H1 (cell line): Measurements from ENCODE around the gene ITGB7. TPM values are rescaled to one million over a fixed set of nuclear protein-coding genes. Genes with fewer than 3 reads are reported as not detected.
A peak's percentile ranks its signal among the peaks of the same experiment; 100 is the strongest.

ENCODE experiments used
- CTCF ChIA-PET: fragments of 300-600 bp; sonication (Branson Sonifier 250); formaldehyde crosslinking; loops from one replicate; lab custom pipeline; 2021; ENCODE audit not compliant: partially characterized antibody; lab: Charles Lee
- POLR2A ChIA-PET: fragments of 300-600 bp; sonication (Branson Sonifier 250); formaldehyde crosslinking; loops from one replicate; lab custom pipeline; 2021; ENCODE audit warnings: inconsistent platforms; ENCODE audit not compliant: partially characterized antibody; lab: Charles Lee
- DNase-seq, 2 experiments: peaks; one replicate each; pipeline versions ENCODE4 v3.0.0 to v3.0.0-alpha.2; 2010 to 2022; ENCODE audit warnings: low spot score in 2 of 2, low read depth in 1 of 2, mixed read lengths in 1 of 2
- FAIRE-seq: peaks from 2 replicates; lab custom pipeline; 2011; peaks lifted over from hg19 to GRCh38; lab: Jason Lieb, UNC
- H2AFZ ChIP-seq: 2 replicates; pipeline ENCODE4 v1.8.1; 2012; ENCODE audit warnings: low read length, inconsistent platforms
- H2AK5ac ChIP-seq: 2 replicates; pipeline ENCODE4 v1.6.1; 2013; ENCODE audit warnings: low read depth, low read length
- H2BK120ac ChIP-seq: replicated peaks from 2 replicates; pipeline ENCODE3; 2013; ENCODE audit warnings: low read depth, low read length, inconsistent platforms
- H2BK12ac ChIP-seq: 2 replicates; pipeline ENCODE4 v1.6.1; 2013; ENCODE audit warnings: low read depth, low read length
- H2BK15ac ChIP-seq: 2 replicates; pipeline ENCODE4 v1.6.1; 2013; ENCODE audit warnings: low read length
- H2BK20ac ChIP-seq: 2 replicates; pipeline ENCODE4 v1.6.1; 2013; ENCODE audit warnings: low read length
- H2BK5ac ChIP-seq: 2 replicates; pipeline ENCODE4 v1.6.1; 2013; ENCODE audit warnings: low read depth, low read length
- H3K14ac ChIP-seq: 2 replicates; pipeline ENCODE4 v1.6.1; 2013; ENCODE audit warnings: inconsistent platforms; ENCODE audit not compliant: insufficient read length
- H3K18ac ChIP-seq: 2 replicates; pipeline ENCODE4 v1.6.1; 2013; ENCODE audit warnings: low read length; ENCODE audit errors: extremely low read depth
- H3K23ac ChIP-seq: 2 replicates; pipeline ENCODE4 v1.6.1; 2013; ENCODE audit warnings: inconsistent platforms; ENCODE audit not compliant: insufficient read length
- H3K23me2 ChIP-seq: 2 replicates; pipeline ENCODE4 v1.6.1; 2013; ENCODE audit warnings: low read depth, low read length
- H3K27ac ChIP-seq: 2 replicates; pipeline ENCODE4 v1.6.1; 2011; ENCODE audit warnings: low read depth, low read length, inconsistent platforms
- H3K27me3 ChIP-seq, 4 experiments: replicated peaks in 1 of 4; 1 replicate in 1 of 4; 2 replicates in 3 of 4; pipeline versions ENCODE4 v1.6.1 to v1.8.1; 2011 to 2013; ENCODE audit warnings: low read length in 3 of 4, mild to moderate bottlenecking in 3 of 4, inconsistent platforms in 2 of 4, mixed read lengths in 2 of 4, moderate library complexity in 1 of 4; ENCODE audit not compliant: control insufficient read depth in 3 of 4, insufficient read depth in 3 of 4; ENCODE audit errors: extremely low read depth in 1 of 4
- H3K36me3 ChIP-seq, 4 experiments: 2 replicates each; pipeline versions ENCODE4 v1.6.1 to v1.8.1; 2011 to 2013; ENCODE audit warnings: mild to moderate bottlenecking in 4 of 4, low read length in 3 of 4, moderate library complexity in 2 of 4, control low read depth in 1 of 4, inconsistent platforms in 1 of 4; ENCODE audit not compliant: insufficient read depth in 4 of 4, control insufficient read depth in 2 of 4
- H3K4ac ChIP-seq: replicated peaks from 2 replicates; pipeline ENCODE3; 2013; ENCODE audit warnings: low read length, low read depth, mixed read lengths, inconsistent platforms; ENCODE audit not compliant: insufficient read length
- H3K4me1 ChIP-seq, 4 experiments: replicated peaks in 1 of 4; 1 replicate in 1 of 4; 2 replicates in 3 of 4; pipeline versions ENCODE4 v1.6.1 to v1.8.1; 2011 to 2013; ENCODE audit warnings: low read length in 3 of 4, inconsistent platforms in 2 of 4, mixed read lengths in 1 of 4; ENCODE audit not compliant: insufficient read depth in 4 of 4, control insufficient read depth in 3 of 4
- H3K4me2 ChIP-seq, 2 experiments: 2 replicates each; pipeline versions ENCODE4 v1.6.1 to v1.8.1; 2011 to 2013; ENCODE audit warnings: low read depth in 2 of 2, low read length in 2 of 2, control low read depth in 1 of 2, inconsistent platforms in 1 of 2, mild to moderate bottlenecking in 1 of 2; ENCODE audit not compliant: insufficient read depth in 1 of 2
- H3K4me3 ChIP-seq, 4 experiments: fragments of 200-600, 300-600 bp in 1 of 4; sonication (generic), shearing (Covaris generic), sonication (Bioruptor Twin) in 1 of 4; 2 replicates each; pipeline versions ENCODE4 v1.5.1 to v1.8.1; 2011 to 2016; ENCODE audit warnings: low read length in 4 of 4, low read depth in 3 of 4, control low read depth in 2 of 4, inconsistent platforms in 2 of 4, mild to moderate bottlenecking in 2 of 4, mixed read lengths in 1 of 4, moderate library complexity in 1 of 4; ENCODE audit not compliant: insufficient read depth in 2 of 4; ENCODE audit errors: extremely low read depth in 1 of 4
- H3K56ac ChIP-seq: replicated peaks from 2 replicates; pipeline ENCODE3; 2013; ENCODE audit warnings: low read depth, mild to moderate bottlenecking, mixed read lengths, low read length, inconsistent platforms; ENCODE audit not compliant: insufficient read length
- H3K79me1 ChIP-seq: 2 replicates; pipeline ENCODE4 v1.6.1; 2013; ENCODE audit warnings: low read depth, low read length, control low read depth
- H3K79me2 ChIP-seq, 2 experiments: 2 replicates each; pipeline versions ENCODE4 v1.6.1 to v1.8.1; 2012 to 2013; ENCODE audit warnings: low read length in 2 of 2, mild to moderate bottlenecking in 2 of 2, inconsistent platforms in 1 of 2; ENCODE audit not compliant: insufficient read depth in 2 of 2, control insufficient read depth in 1 of 2
- H3K9ac ChIP-seq, 4 experiments: replicated peaks in 1 of 4; 1 replicate in 1 of 4; 2 replicates in 3 of 4; pipeline versions ENCODE4 v1.6.1 to v1.8.1; 2011 to 2013; ENCODE audit warnings: low read depth in 3 of 4, low read length in 3 of 4, control low read depth in 2 of 4, mild to moderate bottlenecking in 2 of 4, moderate library complexity in 2 of 4, inconsistent platforms in 1 of 4; ENCODE audit errors: extremely low read depth in 1 of 4
- H3K9me3 ChIP-seq, 2 experiments: 2 replicates each; pipeline versions ENCODE4 v1.6.1 to v1.8.1; 2012 to 2013; ENCODE audit warnings: mild to moderate bottlenecking in 2 of 2, moderate library complexity in 2 of 2, control low read depth in 1 of 2, inconsistent platforms in 1 of 2, low read depth in 1 of 2, low read length in 1 of 2, mixed read lengths in 1 of 2; ENCODE audit not compliant: insufficient read depth in 2 of 2
- H4K20me1 ChIP-seq, 2 experiments: replicated peaks in 1 of 2; 2 replicates each; pipeline versions ENCODE3 to v1.8.1; 2011 to 2013; ENCODE audit warnings: inconsistent platforms in 2 of 2, low read length in 2 of 2, mild to moderate bottlenecking in 1 of 2; ENCODE audit not compliant: insufficient read depth in 2 of 2, control insufficient read depth in 1 of 2
- H4K5ac ChIP-seq: 2 replicates; pipeline ENCODE4 v1.6.1; 2013; ENCODE audit warnings: low read length, low read depth, mixed read lengths, inconsistent platforms; ENCODE audit not compliant: insufficient read length
- H4K8ac ChIP-seq: 2 replicates; pipeline ENCODE4 v1.8.0; 2013; ENCODE audit warnings: mild to moderate bottlenecking, moderate library complexity, low read length, inconsistent platforms; ENCODE audit not compliant: insufficient read depth; ENCODE audit errors: extremely low read depth
- H4K91ac ChIP-seq: replicated peaks from 2 replicates; pipeline ENCODE3; 2013; ENCODE audit warnings: low read length, mixed read lengths, inconsistent platforms; ENCODE audit not compliant: insufficient read length
- CBX5 ChIP-seq: fragments of 300-800, 300-1000 bp; sonication (generic); IDR thresholded peaks from 2 replicates; pipeline ENCODE4 v1.7.1; 2016; ENCODE audit warnings: antibody characterized with exemption, low read length, low read depth
- CTBP2 ChIP-seq: IDR thresholded peaks from 2 replicates; pipeline ENCODE4 v1.7.0; 2011; ENCODE audit warnings: borderline replicate concordance, mild to moderate bottlenecking, moderate library complexity, mixed read lengths, low read length; ENCODE audit not compliant: insufficient read depth, insufficient read length
- EGR1 ChIP-seq: IDR thresholded peaks from 2 replicates; pipeline ENCODE4 v1.6.1; 2011; ENCODE audit warnings: low read depth, low read length, borderline replicate concordance
- KDM1A ChIP-seq: fragments of 200-600, 300-600 bp; sonication (generic); IDR thresholded peaks from 2 replicates; pipeline ENCODE4 v1.7.1; 2016; ENCODE audit warnings: mild to moderate bottlenecking, low read length, borderline replicate concordance
- SIN3A ChIP-seq, 2 experiments: IDR thresholded peaks in 1 of 2; conservative IDR thresholded peaks in 1 of 2; 2 replicates each; pipeline ENCODE4 v1.6.1; 2011 to 2012; ENCODE audit warnings: low read length in 2 of 2, improper control_type of control experiment in 1 of 2, low read depth in 1 of 2, mild to moderate bottlenecking in 1 of 2
- SIRT6 ChIP-seq: IDR thresholded peaks from one replicate; pipeline ENCODE4 v1.7.1; 2012; ENCODE audit warnings: low read length, inconsistent platforms
- SP1 ChIP-seq: IDR thresholded peaks from 2 replicates; pipeline ENCODE4 v1.6.1; 2011; ENCODE audit warnings: low read depth, low read length
- TCF12 ChIP-seq: IDR thresholded peaks from 2 replicates; pipeline ENCODE4 v1.6.1; 2011; ENCODE audit warnings: low read depth, mild to moderate bottlenecking, low read length
- WGBS, 2 experiments: shearing (Covaris generic) in 1 of 2; methylation state at CpG; one replicate each; pipeline versions ENCODE4 v1.1.6 to v1.1.7; 2013 to 2015; ENCODE audit warnings: low lambda C conversion rate in 2 of 2, mixed read lengths in 2 of 2, inconsistent platforms in 1 of 2, low coverage in 1 of 2, missing lambda C conversion rate in 1 of 2; ENCODE audit not compliant: insufficient replicate concordance in 2 of 2, insufficient coverage in 1 of 2, insufficient read length in 1 of 2; ENCODE audit errors: extremely low coverage in 1 of 2, missing lambda C conversion rate in 1 of 2; 5-methylcytosine and 5-hydroxymethylcytosine counted together
- polyA plus RNA-seq, 7 experiments: library from polyadenylated mRNA; depleted of rRNA in 3 of 7; stranded (reverse) in 5 of 7; unstranded in 2 of 7; fragments of >200 nt in 5 of 7; fragments of 200-250 nt in 2 of 7; gene quantifications; 1 replicate in 5 of 7; 2 replicates in 1 of 7; 4 replicates in 1 of 7; pipeline versions ENCODE4 v1.2.1 to v1.2.3, GENCODE V29; 2011 to 2013; ENCODE audit warnings: missing spikeins in 2 of 7, mixed read lengths in 2 of 7
- total RNA-seq: library from RNA; stranded (reverse); fragmentation: NEBNext Ultra II Directional; extraction: Animal tissue kit (Norgen Biotek cat#: 25700); gene quantifications from 2 replicates; pipeline ENCODE4 v1.2.1, GENCODE V29; 2021

ITGB7 gene
- total and polyA plus RNA-seq, 2 of the 8 experiments (the other 6 are each of a cell fraction or from before 2014, with no cell fraction given) = 0.35 to 0.54 TPM

GRCh38 chr12:53235742-53236442, 28.8 kb upstream of the ITGB7 start:
- WGBS, 2 experiments = 42% methylated on average over 8 of the region's 9 CpGs; no CpG with 5 or more reads in 1 of the 2 experiments
- Histone ChIP-seq H3K4ac (no peak overlapping the region), H2AFZ (0 out of 2 replicates have a peak overlapping the region, but pooled peaks have one; percentile 18), H3K4me3 (peak overlapping the region in 2 of 4 experiments; percentile 9 to 29; a peak in 2 of 8 replicates), H3K27ac (peak overlapping the region; percentile 11; the same call in 1 of the 2 replicates), H4K5ac (peak overlapping the region; percentile 12), H2BK120ac (no peak overlapping the region), H2BK5ac (peak overlapping the region; percentile 22; the same call in 1 of the 2 replicates), H3K36me3 (no peaks in the 10 kb centered on the region), H3K79me2 (peaks cover 0 to 5% of the 10 kb centered on the region in 2 experiments; a peak in 1 of 4 replicates), H3K56ac (no peak overlapping the region), H3K23me2 (peaks cover 11% of the 10 kb centered on the region; the same call in 1 of the 2 replicates), H2BK15ac (peak overlapping the region; percentile 89; the same call in 1 of the 2 replicates), H4K20me1 (no peaks in the 10 kb centered on the region), H3K23ac (no peak overlapping the region), H2BK12ac (peak overlapping the region; percentile 53; the same call in 1 of the 2 replicates), H2BK20ac (peak overlapping the region; percentile 24; the same call in 1 of the 2 replicates), H4K91ac (no peak overlapping the region), H3K4me2 (peak overlapping the region; percentile 53 to 92; a peak in 3 of 4 replicates), H3K27me3 (no peaks in the 10 kb centered on the region), H3K9ac (no peak overlapping the region; a peak in 2 of 7 replicates), H3K14ac (no peak overlapping the region), H4K8ac (no peak overlapping the region), H3K79me1 (no peaks in the 10 kb centered on the region), H3K18ac (peak overlapping the region; percentile 33), H3K9me3 (no peaks in the 10 kb centered on the region), H3K4me1 (peaks cover 31 to 50% (median 38%) of the 10 kb centered on the region in 4 experiments), H2AK5ac (no peak overlapping the region)
- DNase-seq (peak in 1 of 2 experiments; percentile 56), FAIRE-seq (no peak)
- POLR2A ChIA-PET = interaction anchor here (0.8 to 1.8 kb wide), 5 partner anchors 11 to 143 kb away, joined by 3 to 8 read pairs (median 5); partner anchors contain the start of gene ESPL1
- no peak for TF ChIP-seq CBX5
- TF ChIP-seq SIN3A (conservative IDR thresholded peaks at IDR 0.05 in 1 of 2, IDR thresholded peaks at IDR 0.05 in 1 of 2; ENCODE audit: low read depth in 1 of 2, low read length in 2 of 2) = 0 out of 4 replicates have a peak, but pooled peaks of 1 of the 2 experiments have one; percentile 41
- TF ChIP-seq KDM1A = 0 out of 2 replicates have a peak, but pooled peaks have one; percentile 53
- 0 out of 2 replicates have a peak, but pooled peaks have one; percentile 4 for TF ChIP-seq TCF12
- TF ChIP-seq EGR1 = no peak
- TF ChIP-seq SP1 = 0 out of 2 replicates have a peak, but pooled peaks have one; percentile 10
- TF ChIP-seq SIRT6 = no peak
- peak; percentile 65 for TF ChIP-seq CTBP2
- CTCF ChIA-PET = interaction anchor here (0.6 to 23.5 kb wide), 9 partner anchors 9 to 977 kb away, joined by 3 to 535 read pairs (median 4); partner anchors contain the start of genes ESPL1 and ITGB7
